K562 (cell line): ENCODE measurements around the gene PLXNB1. TPM values are rescaled to one million over a fixed set of nuclear protein-coding genes. Genes with fewer than 3 reads are reported as not detected.

Source experiments
- GABPA ChIP-seq: fragments of 200-800 bp; sonication (Bioruptor generic); conservative IDR thresholded peaks from 2 replicates; pipeline ENCODE4 v1.6.1; 2016; ENCODE audit warnings: low read depth, missing genetic modification characterization, missing compliant biosample characterization
- MGA ChIP-seq: fragments of 450-650 bp; IDR thresholded peaks from 2 replicates; pipeline ENCODE4 v1.6.1; 2016; ENCODE audit warnings: mild to moderate bottlenecking, moderate library complexity
- ZNF644 ChIP-seq: fragments of 200-800 bp; sonication (Bioruptor generic); IDR thresholded peaks from 2 replicates; pipeline ENCODE4 v1.6.1; 2016; ENCODE audit warnings: low read depth, missing genetic modification characterization, missing compliant biosample characterization
- polyA plus RNA-seq, 8 experiments: library from polyadenylated mRNA; depleted of rRNA in 4 of 8; stranded (reverse) in 5 of 8; unstranded in 3 of 8; fragments of >200 nt; fragmentation: Nextera tagmentation in 2 of 8; fragmentation: Illumina TruSeq in 1 of 8; extraction: Ambion mirVana in 2 of 8; extraction: Trizol in 1 of 8; gene quantifications; 2 replicates each; pipeline versions ENCODE4 v1.2.1 to v1.2.3, GENCODE V29; 2011 to 2014; ENCODE audit warnings: inconsistent platforms in 1 of 8, missing spikeins in 1 of 8
- total RNA-seq, 7 experiments: library from RNA; depleted of rRNA in 6 of 7; stranded (reverse); fragments of >200 nt in 6 of 7; fragmentation: Illumina TruSeq in 2 of 7; extraction: Trizol in 2 of 7; gene quantifications; 2 replicates each; pipeline versions ENCODE4 v1.2.1 to v1.2.3, GENCODE V29; 2011 to 2021; ENCODE audit warnings: low replicate concordance in 1 of 7

Gene PLXNB1
- total and polyA plus RNA-seq, 9 of the 15 experiments (the other 6 are each of a cell fraction or from before 2014, with no cell fraction given): 0.17 to 17.4 (median 6.0) TPM

- TF ChIP-seq MGA (peak; percentile 49; the same call in 1 of the 2 replicates), ZNF644 (tag) (no peak), GABPA (no peak)
These were observed 4.5 kb downstream of the PLXNB1 start (continued) for GRCh38 chr3:48425281-48425812.
